HUES64 (cell line): ENCODE measurements around the gene RNF215.

Source experiments
- H3K27ac ChIP-seq: 2 replicates; pipeline ENCODE4 v1.7.0; 2013; ENCODE audit warnings: low read depth, low read length, inconsistent platforms
- H3K27me3 ChIP-seq: 2 replicates; pipeline ENCODE4 v1.6.1; 2013; ENCODE audit warnings: mild to moderate bottlenecking, low read length; ENCODE audit not compliant: insufficient read depth
- H3K36me3 ChIP-seq: 2 replicates; pipeline ENCODE4 v1.6.1; 2013; ENCODE audit warnings: mild to moderate bottlenecking, low read length; ENCODE audit not compliant: insufficient read depth
- H3K4me1 ChIP-seq: 2 replicates; pipeline ENCODE4 v1.6.1; 2013; ENCODE audit warnings: mild to moderate bottlenecking, low read length, moderate library complexity; ENCODE audit not compliant: insufficient read depth
- H3K4me3 ChIP-seq: 2 replicates; pipeline ENCODE4 v1.5.1; 2013; ENCODE audit warnings: mild to moderate bottlenecking, low read length, moderate library complexity
- H3K9ac ChIP-seq: 2 replicates; pipeline ENCODE4 v1.6.1; 2013; ENCODE audit warnings: mild to moderate bottlenecking, low read depth, low read length
- H3K9me3 ChIP-seq: 2 replicates; pipeline ENCODE4 v1.6.1; 2013; ENCODE audit warnings: low read depth, low read length; ENCODE audit not compliant: insufficient read depth
- WGBS: fragments of 150-250, 120-280 bp; methylation state at CpG from one replicate; pipeline ENCODE4 v1.1.7; 2013; ENCODE audit warnings: missing lambda C conversion rate; 5-methylcytosine and 5-hydroxymethylcytosine counted together

Gene RNF215

GRCh38 chr22:30393322-30393680 lies 6.1 kb upstream of the RNF215 start:
- no peak overlapping the region for H3K4me3 ChIP-seq
- peaks cover 19% of the 10 kb centered on the region for H3K4me1 ChIP-seq
- no peaks in the 10 kb centered on the region for H3K36me3 ChIP-seq
- no peak overlapping the region for H3K27ac ChIP-seq
- WGBS: 83% methylated on average over 7 of the region's 7 CpGs
- H3K9ac ChIP-seq: no peak overlapping the region
- peaks cover 8% of the 10 kb centered on the region; the same call in 1 of the 2 replicates for H3K9me3 ChIP-seq
- H3K27me3 ChIP-seq: peaks cover 24% of the 10 kb centered on the region

DNA sequence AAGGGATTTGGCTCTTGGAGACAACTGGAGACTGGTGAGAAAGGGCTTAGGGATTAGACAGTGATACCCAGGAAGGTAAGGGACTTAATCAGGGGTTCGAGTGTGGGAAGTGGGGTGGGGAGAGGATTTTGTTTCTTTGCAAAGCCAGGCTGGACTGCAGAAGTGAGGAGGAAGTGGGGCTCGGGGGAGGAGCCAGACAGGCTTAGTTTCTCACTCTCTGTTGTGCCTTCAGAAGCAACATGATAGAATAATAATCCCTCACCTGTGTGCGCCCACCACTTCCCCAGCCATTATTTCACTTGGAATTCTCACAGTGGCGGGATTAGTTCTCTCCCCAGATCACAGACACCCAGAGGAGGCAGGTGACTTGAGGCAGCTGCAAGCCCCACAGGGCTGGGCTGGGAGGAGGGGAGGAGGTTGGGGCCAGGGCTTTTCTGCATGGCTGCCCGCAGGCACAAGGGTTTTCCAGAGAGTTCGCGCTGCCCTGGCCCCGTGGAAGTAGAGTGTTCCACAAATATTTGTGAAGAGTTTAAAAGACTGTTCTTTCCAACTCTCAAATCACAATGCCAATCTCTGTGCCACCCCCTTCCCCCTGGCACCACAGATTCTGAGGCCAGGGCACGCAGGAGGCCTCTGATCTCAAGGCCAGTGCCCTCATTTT lies 5.6 kb upstream of the RNF215 start:
- 68% methylated on average over 8 of the region's 9 CpGs for WGBS
- Histone ChIP-seq H3K27me3 (peaks cover 20% of the 10 kb centered on the region), H3K4me3 (no peak overlapping the region), H3K36me3 (no peaks in the 10 kb centered on the region), H3K4me1 (peaks cover 19% of the 10 kb centered on the region), H3K27ac (no peak overlapping the region), H3K9ac (no peak overlapping the region), H3K9me3 (peaks cover 8% of the 10 kb centered on the region; the same call in 1 of the 2 replicates)

- Histone ChIP-seq H3K9ac (no peak overlapping the region), H3K27me3 (peaks cover 6% of the 10 kb centered on the region; the same call in 1 of the 2 replicates), H3K27ac (no peak overlapping the region), H3K36me3 (no peaks in the 10 kb centered on the region), H3K9me3 (peaks cover 8% of the 10 kb centered on the region; the same call in 1 of the 2 replicates), H3K4me1 (peaks cover 24% of the 10 kb centered on the region), H3K4me3 (no peak overlapping the region)
- WGBS: 62% methylated on average over 5 of the region's 5 CpGs
Observed at GRCh38 chr22:30390974-30391691, 3.9 kb upstream of the RNF215 start.

- Histone ChIP-seq H3K27me3 (no peaks in the 10 kb centered on the region), H3K4me1 (peaks cover 11% of the 10 kb centered on the region; the same call in 1 of the 2 replicates), H3K36me3 (peaks cover 15% of the 10 kb centered on the region; the same call in 1 of the 2 replicates), H3K9me3 (peaks cover 8% of the 10 kb centered on the region; the same call in 1 of the 2 replicates), H3K9ac (peak overlapping the region; percentile 68; the same call in 1 of the 2 replicates), H3K27ac (no peak overlapping the region), H3K4me3 (peak overlapping the region; percentile 75)
- WGBS: 22% methylated on average over 10 of the region's 10 CpGs
Observed at GRCh38 chr22:30386608-30386959, 627 bp downstream of the RNF215 start.

DNA sequence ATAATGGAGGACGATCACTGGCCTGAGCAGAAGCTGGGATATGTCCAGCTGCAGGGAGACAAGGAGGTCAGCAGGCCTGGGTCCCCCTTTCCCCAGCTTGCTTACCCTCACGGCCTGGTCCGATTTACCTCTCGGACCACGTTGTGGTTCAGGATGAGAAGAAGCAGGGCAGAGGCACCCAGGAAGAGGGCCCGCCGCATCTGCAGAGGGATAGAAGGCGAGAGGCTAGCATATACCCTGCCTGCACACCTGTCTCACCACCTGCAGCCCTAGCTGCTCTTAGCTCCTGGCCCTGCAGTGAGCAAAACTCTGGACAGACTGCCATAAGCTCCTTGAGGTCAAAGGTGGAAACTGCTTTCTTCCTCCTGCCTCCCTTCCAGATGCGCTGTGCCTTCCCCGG lies 1.3 kb downstream of the RNF215 start:
- H3K36me3 ChIP-seq: peaks cover 21% of the 10 kb centered on the region; the same call in 1 of the 2 replicates
- H3K27me3 ChIP-seq: no peaks in the 10 kb centered on the region
- H3K9ac ChIP-seq: no peak overlapping the region
- no peak overlapping the region; the same call in 1 of the 2 replicates for H3K4me3 ChIP-seq
- H3K4me1 ChIP-seq: peaks cover 6% of the 10 kb centered on the region; the same call in 1 of the 2 replicates
- no peak overlapping the region for H3K27ac ChIP-seq
- peaks cover 6% of the 10 kb centered on the region; the same call in 1 of the 2 replicates for H3K9me3 ChIP-seq
- 96% methylated on average over 10 of the region's 10 CpGs for WGBS

GRCh38 chr22:30383061-30383460 lies 4.2 kb downstream of the RNF215 start:
- Histone ChIP-seq H3K36me3 (peaks cover 27% of the 10 kb centered on the region), H3K27me3 (no peaks in the 10 kb centered on the region), H3K27ac (no peak overlapping the region), H3K9ac (no peak overlapping the region), H3K4me1 (peaks cover 6% of the 10 kb centered on the region; the same call in 1 of the 2 replicates), H3K9me3 (no peaks in the 10 kb centered on the region), H3K4me3 (no peak overlapping the region)
- 82% methylated on average over 3 of the region's 3 CpGs for WGBS

GRCh38 chr22:30382340-30382739 lies 4.9 kb downstream of the RNF215 start:
- H3K27me3 ChIP-seq: no peaks in the 10 kb centered on the region
- no peak overlapping the region for H3K9ac ChIP-seq
- H3K4me3 ChIP-seq: no peak overlapping the region
- peaks cover 35% of the 10 kb centered on the region for H3K36me3 ChIP-seq
- H3K27ac ChIP-seq: no peak overlapping the region
- 92% methylated on average over 5 of the region's 5 CpGs for WGBS
- H3K4me1 ChIP-seq: peaks cover 6% of the 10 kb centered on the region; the same call in 1 of the 2 replicates
- H3K9me3 ChIP-seq: no peaks in the 10 kb centered on the region

DNA sequence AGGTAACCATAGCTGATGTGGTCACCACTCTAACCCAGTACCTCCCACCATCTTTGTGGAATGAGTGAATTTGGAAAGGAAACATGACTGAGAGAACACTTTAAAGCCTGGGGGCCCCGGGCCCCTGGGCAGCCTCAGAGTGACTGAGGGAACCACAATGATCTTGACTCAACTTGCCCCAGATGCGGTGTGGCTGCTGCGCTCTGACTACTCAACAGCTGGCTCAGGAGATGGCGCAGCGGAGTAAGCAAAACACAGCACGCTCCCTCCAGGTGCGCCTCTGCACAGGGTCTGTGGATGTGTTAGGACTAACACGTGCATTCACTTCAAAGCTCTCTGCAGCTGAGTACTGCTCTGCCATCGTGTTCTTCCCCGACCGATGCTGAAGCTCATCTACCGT lies 5.9 kb downstream of the RNF215 start:
- WGBS: 90% methylated on average over 12 of the region's 12 CpGs
- Histone ChIP-seq H3K36me3 (peaks cover 41% of the 10 kb centered on the region), H3K4me3 (no peak overlapping the region)

DNA sequence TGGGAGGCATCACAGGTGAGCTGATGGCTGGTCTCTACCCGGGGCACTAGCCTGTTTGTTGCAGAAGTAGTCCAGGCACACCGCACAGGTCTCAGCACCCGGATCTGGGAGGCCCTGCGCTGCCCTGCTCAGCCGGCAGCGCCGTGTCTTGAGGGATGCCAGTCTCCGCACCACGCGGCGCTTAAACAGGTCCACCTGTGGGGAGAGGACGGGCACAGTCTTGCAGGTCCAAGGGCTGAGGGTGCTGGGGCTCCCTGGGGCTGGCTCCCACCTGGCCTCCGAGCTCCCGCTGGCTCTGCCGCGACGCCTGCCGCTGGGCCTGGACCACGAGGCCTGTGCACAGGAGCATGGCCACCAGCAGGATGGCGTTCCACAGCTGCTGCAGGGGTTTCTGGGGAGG lies 7.2 kb downstream of the RNF215 start:
- Histone ChIP-seq H3K27ac (no peak overlapping the region), H3K4me1 (no peaks in the 10 kb centered on the region), H3K36me3 (peaks cover 41% of the 10 kb centered on the region), H3K27me3 (no peaks in the 10 kb centered on the region), H3K9ac (no peak overlapping the region), H3K4me3 (no peak overlapping the region), H3K9me3 (no peaks in the 10 kb centered on the region)
- WGBS: 97% methylated on average over 20 of the region's 20 CpGs

More for the DNA sequence above, 5.9 kb downstream of the RNF215 start:
- Histone ChIP-seq H3K9ac (no peak overlapping the region), H3K27me3 (no peaks in the 10 kb centered on the region), H3K9me3 (no peaks in the 10 kb centered on the region), H3K4me1 (peaks cover 2% of the 10 kb centered on the region; the same call in 1 of the 2 replicates), H3K27ac (no peak overlapping the region)

DNA sequence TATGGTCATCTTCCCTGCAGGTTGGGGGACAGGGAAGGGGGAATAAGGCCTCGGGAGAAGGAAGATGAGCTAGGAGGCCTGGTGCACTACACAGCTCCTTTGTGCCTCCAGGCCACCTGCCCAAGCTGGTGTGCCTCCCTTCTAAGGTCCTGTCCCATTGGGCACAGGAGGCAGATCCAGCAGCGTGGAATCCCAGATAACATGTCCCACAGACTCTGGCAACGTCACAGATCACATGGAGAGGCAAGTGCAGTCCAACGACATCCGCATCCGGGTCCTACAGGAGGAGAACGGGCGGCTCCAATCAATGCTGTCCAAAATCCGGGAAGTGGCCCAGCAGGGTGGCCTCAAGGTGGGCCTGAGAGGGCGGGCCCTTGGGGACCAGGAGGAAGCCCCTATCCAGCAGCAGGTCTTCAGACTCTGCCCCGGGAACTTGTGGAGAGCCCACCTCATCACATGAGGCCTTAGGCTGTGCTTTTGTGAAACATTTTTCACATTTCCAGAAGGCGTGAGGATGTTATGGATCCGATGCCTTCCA lies 11.8 kb downstream of the RNF215 start:
- Histone ChIP-seq H3K27me3 (no peaks in the 10 kb centered on the region), H3K27ac (no peak overlapping the region), H3K9me3 (no peaks in the 10 kb centered on the region), H3K9ac (no peak overlapping the region), H3K4me1 (no peaks in the 10 kb centered on the region), H3K4me3 (no peak overlapping the region), H3K36me3 (peaks cover 20% of the 10 kb centered on the region)
- WGBS: 92% methylated on average over 13 of the region's 13 CpGs
